K562 (cell line): ENCODE measurements around the gene NRG3. TPM values are rescaled to one million over a fixed set of nuclear protein-coding genes. Genes with fewer than 3 reads are reported as not detected.

ENCODE experiments used
- ATAC-seq: fragments of 200-7000 bp; cut with Tn5 transposase; 3 replicates; pipeline ENCODE4 v1.9.1; 2020; ENCODE audit warnings: moderate library complexity
- BruUV-seq: library from RNA; stranded (reverse); fragments of 400-500 nt; replicated peaks from 2 replicates; lab custom pipeline; 2021; lab: Mats Ljungman, UMichigan
- CTCF ChIA-PET: fragments of 300-600 bp; formaldehyde crosslinking; extraction: SDS; loops from one replicate; lab custom pipeline; 2021; ENCODE audit warnings: low intra/inter-chr PET ratio; lab: Yijun Ruan, JAX
- POLR2A ChIA-PET: fragments of 300-600, 350-650 bp; sonication (Branson Sonifier 250); formaldehyde crosslinking; extraction: SDS; loops from one replicate; lab custom pipeline; 2021; ENCODE audit warnings: antibody characterized with exemption, inconsistent platforms; lab: Yijun Ruan, JAX
- DNase-seq, 4 experiments: peaks; one replicate each; pipeline versions ENCODE4 v3.0.0 to v3.0.0-alpha.2; 2011 to 2018; ENCODE audit warnings: low spot score in 3 of 4, mixed read lengths in 3 of 4; ENCODE audit errors: extremely low read depth in 1 of 4
- FAIRE-seq: peaks from 2 replicates; lab custom pipeline; 2011; peaks lifted over from hg19 to GRCh38; lab: Jason Lieb, UNC
- H2AFZ ChIP-seq: 2 replicates; pipeline ENCODE4 v1.6.0; 2011; ENCODE audit warnings: low read depth, low read length, control low read depth, inconsistent platforms
- H3K27ac ChIP-seq: fragments of 200-600 bp; 3 replicates; pipeline ENCODE4 v1.8.0; 2011; ENCODE audit warnings: low read depth, mild to moderate bottlenecking, control low read depth, inconsistent platforms, low read length, moderate library complexity, mixed read lengths; ENCODE audit errors: extremely low read depth
- H3K27me3 ChIP-seq, 2 experiments: fragments of 300-600 bp in 1 of 2; 2 replicates in 1 of 2; 3 replicates in 1 of 2; pipeline versions ENCODE4 v1.6.0 to v1.8.0; 2011; ENCODE audit warnings: inconsistent platforms in 2 of 2, low read length in 2 of 2, mild to moderate bottlenecking in 1 of 2, mixed read lengths in 1 of 2, moderate library complexity in 1 of 2; ENCODE audit not compliant: control insufficient read depth in 2 of 2, insufficient read depth in 2 of 2
- H3K36me3 ChIP-seq: fragments of 300-600 bp; 3 replicates; pipeline ENCODE4 v1.8.0; 2011; ENCODE audit warnings: mild to moderate bottlenecking, low read length, inconsistent platforms; ENCODE audit not compliant: control insufficient read depth, insufficient read depth
- H3K4me1 ChIP-seq, 2 experiments: fragments of 200-600 bp in 1 of 2; replicated peaks in 1 of 2; 2 replicates in 1 of 2; 3 replicates in 1 of 2; pipeline versions ENCODE4 v1.5.1 to v1.8.0; 2011; ENCODE audit warnings: inconsistent platforms in 2 of 2, low read length in 2 of 2, mild to moderate bottlenecking in 1 of 2, mixed read lengths in 1 of 2, moderate library complexity in 1 of 2; ENCODE audit not compliant: control insufficient read depth in 2 of 2, insufficient read depth in 2 of 2
- H3K4me2 ChIP-seq: 2 replicates; pipeline ENCODE4 v1.6.1; 2011; ENCODE audit warnings: low read length, control low read depth, inconsistent platforms, mixed read lengths; ENCODE audit not compliant: insufficient read depth
- H3K4me3 ChIP-seq: fragments of 200-600 bp; sonication (generic), shearing (Covaris generic); 2 replicates; pipeline ENCODE4 v1.5.1; 2016; ENCODE audit warnings: control low read depth, inconsistent platforms
- H3K79me2 ChIP-seq: fragments of 200-600 bp; 3 replicates; pipeline ENCODE4 v1.8.0; 2011; ENCODE audit warnings: low read length, inconsistent platforms; ENCODE audit not compliant: control insufficient read depth, insufficient read depth
- H3K9ac ChIP-seq, 2 experiments: 2 replicates each; pipeline versions ENCODE4 v1.6.0 to v1.6.1; 2011; ENCODE audit warnings: low read depth in 2 of 2, low read length in 2 of 2, control low read depth in 1 of 2, inconsistent platforms in 1 of 2, mild to moderate bottlenecking in 1 of 2, mixed read lengths in 1 of 2; ENCODE audit not compliant: insufficient read depth in 1 of 2
- H3K9me1 ChIP-seq: one replicate; pipeline ENCODE4 v1.6.0; 2011; ENCODE audit warnings: inconsistent platforms, mild to moderate bottlenecking, low read length, moderate library complexity; ENCODE audit not compliant: control insufficient read depth, insufficient read depth
- H3K9me3 ChIP-seq: replicated peaks from 2 replicates; pipeline ENCODE4 v1.5.1; 2011; ENCODE audit warnings: low read depth, low read length, inconsistent platforms; ENCODE audit not compliant: control insufficient read depth, insufficient read depth
- H4K20me1 ChIP-seq: replicated peaks from 2 replicates; pipeline ENCODE4 v1.6.1; 2011; ENCODE audit warnings: low read length, inconsistent platforms, mixed read lengths; ENCODE audit not compliant: control insufficient read depth, insufficient read depth
- ASH1L ChIP-seq: fragments of 450-650 bp; IDR thresholded peaks from 2 replicates; pipeline ENCODE4 v1.6.1; 2018; ENCODE audit warnings: borderline replicate concordance, mild to moderate bottlenecking, low read depth; ENCODE audit not compliant: partially characterized antibody
- BMI1 ChIP-seq: fragments of 150-350 bp; IDR thresholded peaks from 2 replicates; pipeline ENCODE4 v1.6.1; 2014; ENCODE audit warnings: low read length
- CGGBP1 ChIP-seq: fragments of 250-450 bp; sonication (Bioruptor Pico); IDR thresholded peaks from 2 replicates; pipeline ENCODE4 v1.9.0; 2021; ENCODE audit warnings: mild to moderate bottlenecking
- EHMT2 ChIP-seq: fragments of 450-650 bp; IDR thresholded peaks from 2 replicates; pipeline ENCODE4 v1.6.1; 2018; ENCODE audit warnings: antibody characterized with exemption
- FOSL1 ChIP-seq: fragments of 200-800 bp; sonication (Bioruptor generic); conservative IDR thresholded peaks from 2 replicates; pipeline ENCODE4 v1.6.1; 2016; ENCODE audit warnings: missing genetic modification characterization, missing compliant biosample characterization
- HES1 ChIP-seq: fragments of 450-650 bp; IDR thresholded peaks from 2 replicates; pipeline ENCODE4 v1.6.1; 2016; ENCODE audit warnings: low read depth, mild to moderate bottlenecking, moderate library complexity
- NFRKB ChIP-seq: fragments of 450-650 bp; IDR thresholded peaks from 2 replicates; pipeline ENCODE4 v1.6.1; 2016; ENCODE audit warnings: low read depth
- SIX5 ChIP-seq, 2 experiments: IDR thresholded peaks; 2 replicates each; pipeline ENCODE4 v1.6.1; 2011; ENCODE audit warnings: low read length in 2 of 2, borderline replicate concordance in 1 of 2, low read depth in 1 of 2, mild to moderate bottlenecking in 1 of 2, moderate library complexity in 1 of 2; ENCODE audit not compliant: insufficient read depth in 1 of 2
- SMAD2 ChIP-seq: fragments of 150-350 bp; IDR thresholded peaks from 2 replicates; pipeline ENCODE4 v1.6.1; 2014; ENCODE audit warnings: low read depth, mild to moderate bottlenecking, low read length
- TAF15 ChIP-seq: fragments of 200-400 bp; formaldehyde crosslinking; IDR thresholded peaks from 2 replicates; pipeline ENCODE4 v1.6.1; 2017; ENCODE audit warnings: mild to moderate bottlenecking, low read depth, low read length, moderate library complexity
- ZFPM2 ChIP-seq: fragments of 250-450 bp; sonication (Bioruptor Pico); IDR thresholded peaks from 2 replicates; pipeline ENCODE4 v1.5.1; 2022; ENCODE audit warnings: mild to moderate bottlenecking
- WGBS: fragments of 100-300 bp; shearing (Covaris generic); methylation state at CpG from one replicate; pipeline ENCODE4 v1.1.6; 2016; ENCODE audit warnings: low coverage, mixed read lengths; ENCODE audit not compliant: insufficient coverage; ENCODE audit errors: missing lambda C conversion rate; 5-methylcytosine and 5-hydroxymethylcytosine counted together
- in situ Hi-C: fragments of 300-500 bp; cut with MboI; formaldehyde crosslinking; loops from 4 replicates; pipeline ENCODE4 v1.15.0; 2018; ENCODE audit warnings: inconsistent platforms, mixed read lengths
- intact Hi-C: fragments of 100-400 bp; cut with micrococcal nuclease; formaldehyde crosslinking; loops from 2 replicates; pipeline ENCODE4 v1.14.2; 2022
- polyA plus RNA-seq, 8 experiments: library from polyadenylated mRNA; depleted of rRNA in 4 of 8; stranded (reverse) in 5 of 8; unstranded in 3 of 8; fragments of >200 nt; fragmentation: Nextera tagmentation in 2 of 8; fragmentation: Illumina TruSeq in 1 of 8; extraction: Ambion mirVana in 2 of 8; extraction: Trizol in 1 of 8; gene quantifications; 2 replicates each; pipeline versions ENCODE4 v1.2.1 to v1.2.3, GENCODE V29; 2011 to 2014; ENCODE audit warnings: inconsistent platforms in 1 of 8, missing spikeins in 1 of 8
- total RNA-seq, 7 experiments: library from RNA; depleted of rRNA in 6 of 7; stranded (reverse); fragments of >200 nt in 6 of 7; fragmentation: Illumina TruSeq in 2 of 7; extraction: Trizol in 2 of 7; gene quantifications; 2 replicates each; pipeline versions ENCODE4 v1.2.1 to v1.2.3, GENCODE V29; 2011 to 2021; ENCODE audit warnings: low replicate concordance in 1 of 7
- TF ChIP-seq, protein P1 (sequence below): fragments of 250-450 bp; sonication (Bioruptor Pico); IDR thresholded peaks from 2 replicates; pipeline ENCODE4 v1.5.0; 2022; ENCODE audit warnings: mild to moderate bottlenecking
- TF ChIP-seq, protein P2 (sequence below): fragments of 250-450 bp; sonication (Bioruptor Pico); IDR thresholded peaks from 2 replicates; pipeline ENCODE4 v1.5.1; 2021; ENCODE audit warnings: mild to moderate bottlenecking

The NRG3 gene
- total and polyA plus RNA-seq, 9 of the 15 experiments (the other 6 are each of a cell fraction or from before 2014, with no cell fraction given), result not detected

- Histone ChIP-seq H3K27me3 (no peaks in the 10 kb centered on the region), H3K9me3 (no peaks in the 10 kb centered on the region), H3K4me3 (no peak overlapping the region), H3K79me2 (no peaks in the 10 kb centered on the region), H3K4me1 (no peaks in the 10 kb centered on the region), H3K36me3 (no peaks in the 10 kb centered on the region), H2AFZ (no peak overlapping the region), H3K9ac (no peak overlapping the region), H3K4me2 (no peak overlapping the region), H4K20me1 (no peaks in the 10 kb centered on the region), H3K27ac (no peak overlapping the region), H3K9me1 (no peaks in the 10 kb centered on the region)
- ATAC-seq (no peak), DNase-seq (no peak), FAIRE-seq (no peak)
- intact Hi-C loops, result no loop called here
- CTCF ChIA-PET, result no interaction called here
- WGBS, result 1% methylated on average over 4 of the region's 4 CpGs
- in situ Hi-C loops, result no loop called here
- POLR2A ChIA-PET, result no interaction called here
- BruUV-seq, result no TSS peak
- no peak for TF ChIP-seq HES1
- TF ChIP-seq SIX5 (IDR thresholded peaks at IDR 0.05; ENCODE audit: borderline replicate concordance in 1 of 2, insufficient read depth in 1 of 2, low read depth in 1 of 2, low read length in 2 of 2), result no peak
- no peak for TF ChIP-seq ASH1L
Measured at GRCh38 chr10:82477776-82478175, 602.8 kb downstream of the NRG3 start.

- CTCF ChIA-PET, result no interaction called here
- no peak overlapping the region for H3K4me3 ChIP-seq
- intact Hi-C loops, result no loop called here
- ATAC-seq (no peak), FAIRE-seq (no peak), DNase-seq (no peak)
- no peak overlapping the region for H2AFZ ChIP-seq
- POLR2A ChIA-PET, result no interaction called here
- H3K27ac ChIP-seq, result no peak overlapping the region
- no TSS peak for BruUV-seq
- H3K36me3 ChIP-seq, result no peaks in the 10 kb centered on the region
- in situ Hi-C loops, result no loop called here
- no peaks in the 10 kb centered on the region for H3K4me1 ChIP-seq
- no peaks in the 10 kb centered on the region for H3K79me2 ChIP-seq
- H3K4me2 ChIP-seq, result no peak overlapping the region
- no peaks in the 10 kb centered on the region for H4K20me1 ChIP-seq
- no peak overlapping the region for H3K9ac ChIP-seq
- 0% methylated on average over 2 of the region's 2 CpGs for WGBS
- H3K9me1 ChIP-seq, result no peaks in the 10 kb centered on the region
- no peaks in the 10 kb centered on the region for H3K9me3 ChIP-seq
- no peaks in the 10 kb centered on the region for H3K27me3 ChIP-seq
- no peak for TF ChIP-seq FOSL1
- TF ChIP-seq, protein P1, sequence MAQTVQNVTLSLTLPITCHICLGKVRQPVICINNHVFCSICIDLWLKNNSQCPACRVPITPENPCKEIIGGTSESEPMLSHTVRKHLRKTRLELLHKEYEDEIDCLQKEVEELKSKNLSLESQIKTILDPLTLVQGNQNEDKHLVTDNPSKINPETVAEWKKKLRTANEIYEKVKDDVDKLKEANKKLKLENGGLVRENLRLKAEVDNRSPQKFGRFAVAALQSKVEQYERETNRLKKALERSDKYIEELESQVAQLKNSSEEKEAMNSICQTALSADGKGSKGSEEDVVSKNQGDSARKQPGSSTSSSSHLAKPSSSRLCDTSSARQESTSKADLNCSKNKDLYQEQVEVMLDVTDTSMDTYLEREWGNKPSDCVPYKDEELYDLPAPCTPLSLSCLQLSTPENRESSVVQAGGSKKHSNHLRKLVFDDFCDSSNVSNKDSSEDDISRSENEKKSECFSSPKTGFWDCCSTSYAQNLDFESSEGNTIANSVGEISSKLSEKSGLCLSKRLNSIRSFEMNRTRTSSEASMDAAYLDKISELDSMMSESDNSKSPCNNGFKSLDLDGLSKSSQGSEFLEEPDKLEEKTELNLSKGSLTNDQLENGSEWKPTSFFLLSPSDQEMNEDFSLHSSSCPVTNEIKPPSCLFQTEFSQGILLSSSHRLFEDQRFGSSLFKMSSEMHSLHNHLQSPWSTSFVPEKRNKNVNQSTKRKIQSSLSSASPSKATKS (CRISPR knock-in tag), result no peak
- no peak for TF ChIP-seq EHMT2
- TF ChIP-seq TAF15, result no peak
- TF ChIP-seq BMI1, result no peak
- TF ChIP-seq SMAD2, result no peak
- no peak for TF ChIP-seq NFRKB
- TF ChIP-seq, protein P2, sequence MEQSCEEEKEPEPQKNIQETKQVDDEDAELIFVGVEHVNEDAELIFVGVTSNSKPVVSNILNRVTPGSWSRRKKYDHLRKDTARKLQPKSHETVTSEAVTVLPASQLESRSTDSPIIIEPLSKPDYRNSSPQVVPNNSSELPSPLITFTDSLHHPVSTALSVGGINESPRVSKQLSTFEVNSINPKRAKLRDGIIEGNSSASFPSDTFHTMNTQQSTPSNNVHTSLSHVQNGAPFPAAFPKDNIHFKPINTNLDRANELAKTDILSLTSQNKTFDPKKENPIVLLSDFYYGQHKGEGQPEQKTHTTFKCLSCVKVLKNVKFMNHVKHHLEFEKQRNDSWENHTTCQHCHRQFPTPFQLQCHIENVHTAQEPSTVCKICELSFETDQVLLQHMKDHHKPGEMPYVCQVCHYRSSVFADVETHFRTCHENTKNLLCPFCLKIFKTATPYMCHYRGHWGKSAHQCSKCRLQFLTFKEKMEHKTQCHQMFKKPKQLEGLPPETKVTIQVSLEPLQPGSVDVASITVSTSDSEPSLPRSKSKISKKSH (CRISPR knock-in tag), result no peak
- TF ChIP-seq ZFPM2 (CRISPR knock-in tag), result no peak
- TF ChIP-seq CGGBP1 (CRISPR knock-in tag), result no peak
Measured at GRCh38 chr10:82492647-82493046, 617.7 kb downstream of the NRG3 start.
